HFF-Myc (cell line): ENCODE data around the gene NDUFC2.

ENCODE experiments used
- DNase-seq: peaks from one replicate; pipeline ENCODE4 v3.0.0-alpha.2; 2011; ENCODE audit warnings: low read depth; ENCODE audit errors: extremely low read depth
- H3K4me3 ChIP-seq: replicated peaks from 2 replicates; pipeline ENCODE4 v1.5.1; 2011; ENCODE audit warnings: low read depth, mild to moderate bottlenecking, control low read depth, low read length
- CTCF ChIP-seq: IDR thresholded peaks from 2 replicates; pipeline ENCODE4 v1.5.1; 2012; ENCODE audit warnings: mild to moderate bottlenecking, low read depth, low read length, control low read depth; ENCODE audit errors: missing control alignments

Gene NDUFC2

GRCh38 chr11:78037825-78038620, 41.6 kb downstream of the NDUFC2 start:
- H3K4me3 ChIP-seq = no peak overlapping the region
- no peak for DNase-seq
- TF ChIP-seq CTCF = no peak

- H3K4me3 ChIP-seq = no peak overlapping the region
- TF ChIP-seq CTCF = no peak
- DNase-seq = no peak
Measured at GRCh38 chr11:78037056-78037455, 42.6 kb downstream of the NDUFC2 start.

GRCh38 chr11:78036313-78036712, 43.3 kb downstream of the NDUFC2 start:
- no peak for TF ChIP-seq CTCF
- no peak for DNase-seq
- H3K4me3 ChIP-seq = no peak overlapping the region

- H3K4me3 ChIP-seq = no peak overlapping the region
- DNase-seq = no peak
- TF ChIP-seq CTCF = no peak
Measured at GRCh38 chr11:78034623-78035022, 45.0 kb downstream of the NDUFC2 start.

GRCh38 chr11:78033040-78033439, 46.6 kb downstream of the NDUFC2 start:
- no peak for TF ChIP-seq CTCF
- no peak for DNase-seq
- no peak overlapping the region for H3K4me3 ChIP-seq

- H3K4me3 ChIP-seq = no peak overlapping the region
- no peak for DNase-seq
- TF ChIP-seq CTCF = no peak
Measured at GRCh38 chr11:78032090-78032489, 47.6 kb downstream of the NDUFC2 start.

- no peak overlapping the region for H3K4me3 ChIP-seq
- DNase-seq = no peak
- TF ChIP-seq CTCF = no peak
Measured at GRCh38 chr11:78031629-78032028, 48.0 kb downstream of the NDUFC2 start.
